GM12878 (cell line): Measurements from ENCODE around the gene SOBP. TPM values are rescaled to one million over a fixed set of nuclear protein-coding genes. Genes with fewer than 3 reads are reported as not detected.

Experiments
- ATAC-seq: fragments of 200-7000 bp; cut with Tn5 transposase; 3 replicates; pipeline ENCODE4 v1.9.1; 2020; ENCODE audit warnings: mild to moderate bottlenecking, moderate library complexity
- BruUV-seq: library from RNA; stranded (reverse); fragments of 400-500 nt; replicated peaks from 2 replicates; lab custom pipeline; 2021; lab: Mats Ljungman, UMichigan
- CTCF ChIA-PET: fragments of 300-600 bp; sonication (Branson Sonifier 250); formaldehyde crosslinking; extraction: SDS; loops from one replicate; lab custom pipeline; 2021; ENCODE audit warnings: inconsistent platforms; lab: Yijun Ruan, JAX
- POLR2A ChIA-PET: fragments of 350-600 bp; formaldehyde crosslinking; extraction: SDS; loops from one replicate; lab custom pipeline; 2021; ENCODE audit warnings: inconsistent platforms; lab: Charles Lee
- RAD21 ChIA-PET: fragments of 300-600 bp; sonication (Branson Sonifier 250); formaldehyde crosslinking; loops from one replicate; lab custom pipeline; 2023; ENCODE audit warnings: antibody characterized with exemption; ENCODE audit not compliant: unreplicated experiment; lab: Charles Lee
- SMC1A ChIA-PET: fragments of 300-600 bp; sonication (Branson Sonifier 250); formaldehyde crosslinking; loops from one replicate; lab custom pipeline; 2023; ENCODE audit not compliant: unreplicated experiment, uncharacterized antibody; lab: Charles Lee
- DNase-seq: peaks from one replicate; pipeline ENCODE4 v3.0.0-alpha.2; 2011; ENCODE audit warnings: low read depth, low spot score
- FAIRE-seq: peaks from 3 replicates; lab custom pipeline; 2011; peaks lifted over from hg19 to GRCh38; lab: Jason Lieb, UNC
- H2AFZ ChIP-seq: 2 replicates; pipeline ENCODE4 v1.6.0; 2011; ENCODE audit warnings: low read depth, low read length, control low read depth; ENCODE audit not compliant: control insufficient read depth
- H3K27ac ChIP-seq: 2 replicates; pipeline ENCODE4 v1.5.1; 2011; ENCODE audit warnings: control low read depth; ENCODE audit not compliant: control insufficient read depth, insufficient read depth
- H3K27me3 ChIP-seq, 2 experiments: replicated peaks in 1 of 2; 2 replicates each; pipeline versions ENCODE4 v1.6.0 to v1.6.1; 2011; ENCODE audit warnings: low read length in 1 of 2; ENCODE audit not compliant: control insufficient read depth in 2 of 2, insufficient read depth in 2 of 2
- H3K36me3 ChIP-seq, 2 experiments: 2 replicates each; pipeline ENCODE4 v1.5.1; 2011; ENCODE audit warnings: low read length in 1 of 2; ENCODE audit not compliant: control insufficient read depth in 2 of 2, insufficient read depth in 2 of 2
- H3K4me1 ChIP-seq: 2 replicates; pipeline ENCODE4 v1.6.1; 2011; ENCODE audit warnings: mild to moderate bottlenecking, low read length, moderate library complexity, mixed read lengths; ENCODE audit not compliant: control insufficient read depth, insufficient read depth
- H3K4me2 ChIP-seq: 2 replicates; pipeline ENCODE4 v1.6.0; 2011; ENCODE audit warnings: control low read depth; ENCODE audit not compliant: control insufficient read depth, insufficient read depth
- H3K4me3 ChIP-seq: fragments of 200-600 bp; sonication (generic); 2 replicates; pipeline ENCODE4 v1.5.1; 2016
- H3K79me2 ChIP-seq: 2 replicates; pipeline ENCODE4 v1.6.0; 2011; ENCODE audit warnings: low read length; ENCODE audit not compliant: control insufficient read depth, insufficient read depth
- H3K9ac ChIP-seq: 2 replicates; pipeline ENCODE4 v1.8.0; 2011; ENCODE audit warnings: low read length, control low read depth, mixed read lengths; ENCODE audit not compliant: control insufficient read depth, insufficient read depth
- H3K9me3 ChIP-seq: replicated peaks from 3 replicates; pipeline ENCODE4 v1.5.1; 2011; ENCODE audit warnings: mild to moderate bottlenecking, low read length; ENCODE audit not compliant: control insufficient read depth, insufficient read depth
- H4K20me1 ChIP-seq: 2 replicates; pipeline ENCODE4 v1.6.0; 2011; ENCODE audit not compliant: control insufficient read depth, insufficient read depth
- BMI1 ChIP-seq: fragments of 450-650 bp; IDR thresholded peaks from 2 replicates; pipeline ENCODE4 v1.6.1; 2016; ENCODE audit warnings: mild to moderate bottlenecking, moderate library complexity, borderline replicate concordance
- CHD1 ChIP-seq: IDR thresholded peaks from 2 replicates; pipeline ENCODE4 v1.6.1; 2012; ENCODE audit warnings: low read depth, low read length, improper control_type of control experiment
- CREB1 ChIP-seq: IDR thresholded peaks from 2 replicates; pipeline ENCODE4 v1.6.1; 2012; ENCODE audit warnings: low read depth, mild to moderate bottlenecking, inconsistent platforms
- E4F1 ChIP-seq: fragments of 450-650 bp; IDR thresholded peaks from 2 replicates; pipeline ENCODE4 v1.6.1; 2018; ENCODE audit warnings: borderline replicate concordance, mild to moderate bottlenecking; ENCODE audit not compliant: partially characterized antibody
- JUNB ChIP-seq: IDR thresholded peaks from 2 replicates; pipeline ENCODE4 v1.6.1; 2016; ENCODE audit warnings: antibody characterized with exemption, mild to moderate bottlenecking
- NR2C1 ChIP-seq: fragments of 450-650 bp; IDR thresholded peaks from 2 replicates; pipeline ENCODE4 v1.6.1; 2017; ENCODE audit warnings: antibody characterized with exemption, mild to moderate bottlenecking, moderate library complexity
- NR2F1 ChIP-seq: fragments of 450-650 bp; conservative IDR thresholded peaks from 2 replicates; pipeline ENCODE4 v1.6.1; 2017; ENCODE audit warnings: mild to moderate bottlenecking
- POLR2A ChIP-seq: IDR thresholded peaks from 2 replicates; pipeline ENCODE4 v1.6.1; 2011; ENCODE audit warnings: low read depth, mild to moderate bottlenecking, low read length
- RUNX3 ChIP-seq: IDR thresholded peaks from 2 replicates; pipeline ENCODE4 v1.6.1; 2012; ENCODE audit warnings: low read length, inconsistent platforms
- SMAD5 ChIP-seq: IDR thresholded peaks from 2 replicates; pipeline ENCODE4 v1.6.1; 2016; ENCODE audit warnings: antibody characterized with exemption, low read depth
- SUPT20H ChIP-seq: IDR thresholded peaks from 2 replicates; pipeline ENCODE4 v1.6.1; 2011; ENCODE audit warnings: low read depth, mild to moderate bottlenecking, low read length, moderate library complexity, borderline replicate concordance; ENCODE audit not compliant: control insufficient read depth
- ZNF622 ChIP-seq: fragments of 450-650 bp; IDR thresholded peaks from 2 replicates; pipeline ENCODE4 v1.6.1; 2017; ENCODE audit warnings: mild to moderate bottlenecking, inconsistent platforms
- ZSCAN29 ChIP-seq: fragments of 450-650 bp; IDR thresholded peaks from 2 replicates; pipeline ENCODE4 v1.6.1; 2017; ENCODE audit warnings: mild to moderate bottlenecking, moderate library complexity
- WGBS: methylation state at CpG from one replicate; pipeline ENCODE4 v1.1.6; 2016; ENCODE audit warnings: low lambda C conversion rate; ENCODE audit not compliant: insufficient replicate concordance, insufficient coverage; ENCODE audit errors: missing lambda C conversion rate; 5-methylcytosine and 5-hydroxymethylcytosine counted together
- in situ Hi-C: fragments of 300-500 bp; cut with MboI; formaldehyde crosslinking; loops from 9 replicates; pipeline ENCODE4 v1.14.3; 2018; ENCODE audit warnings: mixed read lengths
- intact Hi-C: fragments of 100-400 bp; cut with micrococcal nuclease; formaldehyde crosslinking; loops from one replicate; pipeline ENCODE4 v1.14.2; 2022; ENCODE audit not compliant: unreplicated experiment
- polyA plus RNA-seq, 11 experiments: library from polyadenylated mRNA; depleted of rRNA in 4 of 11; unstranded in 6 of 11; stranded (reverse) in 5 of 11; fragments of >200 nt; fragmentation: Nextera tagmentation in 4 of 11; fragmentation: Illumina TruSeq in 1 of 11; extraction: Ambion mirVana in 4 of 11; extraction: Trizol in 1 of 11; gene quantifications; 1 replicate in 1 of 11; 2 replicates in 10 of 11; pipeline versions ENCODE4 v1.2.1 to v1.2.3, GENCODE V29; 2011 to 2016; ENCODE audit warnings: inconsistent platforms in 2 of 11, missing spikeins in 2 of 11, low read depth in 1 of 11
- total RNA-seq, 4 experiments: library from RNA; depleted of rRNA in 3 of 4; stranded (reverse); fragments of >200 nt in 3 of 4; fragmentation: Illumina TruSeq in 1 of 4; extraction: Trizol in 1 of 4; gene quantifications; 2 replicates each; pipeline versions ENCODE4 v1.2.1 to v1.2.3, GENCODE V29; 2013 to 2021
- TF ChIP-seq, protein P1 (sequence below): fragments of 450-650 bp; IDR thresholded peaks from 2 replicates; pipeline ENCODE4 v1.6.1; 2016; ENCODE audit warnings: mild to moderate bottlenecking
- TF ChIP-seq, protein P2 (sequence below): IDR thresholded peaks from 2 replicates; pipeline ENCODE4 v1.6.1; 2012; ENCODE audit warnings: low read depth, low read length, improper control_type of control experiment
- TF ChIP-seq, protein P3 (sequence below): IDR thresholded peaks from 2 replicates; pipeline ENCODE4 v1.6.1; 2011; ENCODE audit warnings: borderline replicate concordance, low read depth, mild to moderate bottlenecking, moderate library complexity, low read length; ENCODE audit not compliant: insufficient read depth, poor library complexity, severe bottlenecking
- TF ChIP-seq, protein P4 (sequence below): fragments of 450-650 bp; IDR thresholded peaks from 2 replicates; pipeline ENCODE4 v1.6.1; 2017; ENCODE audit warnings: mild to moderate bottlenecking

The SOBP gene
- total and polyA plus RNA-seq, 10 of the 15 experiments (the other 5 are each of a cell fraction or from before 2014, with no cell fraction given): 0.49 to 1.9 (median 0.78) TPM

GRCh38 chr6:107682721-107683120 is 192.8 kb downstream of the SOBP start:
- BruUV-seq: no TSS peak
- H4K20me1 ChIP-seq: no peaks in the 10 kb centered on the region
- in situ Hi-C loops: loop anchor here (10.0 kb wide), 1 partner anchor 362 kb away; no protein-coding TSS in a partner anchor
- no peak overlapping the region for H3K9ac ChIP-seq
- ATAC-seq (no peak), DNase-seq (no peak), FAIRE-seq (no peak)
- H3K4me1 ChIP-seq: no peaks in the 10 kb centered on the region
- ChIA-PET CTCF (no interaction called here), RAD21 (no interaction called here), SMC1A (interaction anchor here (0.7 kb wide), 1 partner anchor 365 kb away, joined by 3 read pairs; no protein-coding TSS in a partner anchor), POLR2A (no interaction called here)
- no peaks in the 10 kb centered on the region for H3K79me2 ChIP-seq
- intact Hi-C loops: no loop called here
- 90% methylated on average over 3 of the region's 3 CpGs for WGBS
- H3K27ac ChIP-seq: no peak overlapping the region
- no peaks in the 10 kb centered on the region for H3K27me3 ChIP-seq
- TF ChIP-seq E4F1: no peak
- TF ChIP-seq BMI1: no peak
- no peak for TF ChIP-seq POLR2A
- TF ChIP-seq NR2F1: no peak
- TF ChIP-seq JUNB: no peak
- no peak for TF ChIP-seq SUPT20H
- no peak for TF ChIP-seq CREB1
- TF ChIP-seq, protein P1, sequence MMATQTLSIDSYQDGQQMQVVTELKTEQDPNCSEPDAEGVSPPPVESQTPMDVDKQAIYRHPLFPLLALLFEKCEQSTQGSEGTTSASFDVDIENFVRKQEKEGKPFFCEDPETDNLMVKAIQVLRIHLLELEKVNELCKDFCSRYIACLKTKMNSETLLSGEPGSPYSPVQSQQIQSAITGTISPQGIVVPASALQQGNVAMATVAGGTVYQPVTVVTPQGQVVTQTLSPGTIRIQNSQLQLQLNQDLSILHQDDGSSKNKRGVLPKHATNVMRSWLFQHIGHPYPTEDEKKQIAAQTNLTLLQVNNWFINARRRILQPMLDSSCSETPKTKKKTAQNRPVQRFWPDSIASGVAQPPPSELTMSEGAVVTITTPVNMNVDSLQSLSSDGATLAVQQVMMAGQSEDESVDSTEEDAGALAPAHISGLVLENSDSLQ: no peak
- TF ChIP-seq, protein P2, sequence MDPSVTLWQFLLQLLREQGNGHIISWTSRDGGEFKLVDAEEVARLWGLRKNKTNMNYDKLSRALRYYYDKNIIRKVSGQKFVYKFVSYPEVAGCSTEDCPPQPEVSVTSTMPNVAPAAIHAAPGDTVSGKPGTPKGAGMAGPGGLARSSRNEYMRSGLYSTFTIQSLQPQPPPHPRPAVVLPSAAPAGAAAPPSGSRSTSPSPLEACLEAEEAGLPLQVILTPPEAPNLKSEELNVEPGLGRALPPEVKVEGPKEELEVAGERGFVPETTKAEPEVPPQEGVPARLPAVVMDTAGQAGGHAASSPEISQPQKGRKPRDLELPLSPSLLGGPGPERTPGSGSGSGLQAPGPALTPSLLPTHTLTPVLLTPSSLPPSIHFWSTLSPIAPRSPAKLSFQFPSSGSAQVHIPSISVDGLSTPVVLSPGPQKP: no peak
- TF ChIP-seq ZNF622: no peak
- no peak for TF ChIP-seq CHD1
- TF ChIP-seq, protein P3, sequence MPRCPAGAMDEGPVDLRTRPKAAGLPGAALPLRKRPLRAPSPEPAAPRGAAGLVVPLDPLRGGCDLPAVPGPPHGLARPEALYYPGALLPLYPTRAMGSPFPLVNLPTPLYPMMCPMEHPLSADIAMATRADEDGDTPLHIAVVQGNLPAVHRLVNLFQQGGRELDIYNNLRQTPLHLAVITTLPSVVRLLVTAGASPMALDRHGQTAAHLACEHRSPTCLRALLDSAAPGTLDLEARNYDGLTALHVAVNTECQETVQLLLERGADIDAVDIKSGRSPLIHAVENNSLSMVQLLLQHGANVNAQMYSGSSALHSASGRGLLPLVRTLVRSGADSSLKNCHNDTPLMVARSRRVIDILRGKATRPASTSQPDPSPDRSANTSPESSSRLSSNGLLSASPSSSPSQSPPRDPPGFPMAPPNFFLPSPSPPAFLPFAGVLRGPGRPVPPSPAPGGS: no peak
- no peak for TF ChIP-seq ZSCAN29
- TF ChIP-seq SMAD5: no peak
- TF ChIP-seq RUNX3: no peak
- TF ChIP-seq NR2C1: no peak
- TF ChIP-seq, protein P4, sequence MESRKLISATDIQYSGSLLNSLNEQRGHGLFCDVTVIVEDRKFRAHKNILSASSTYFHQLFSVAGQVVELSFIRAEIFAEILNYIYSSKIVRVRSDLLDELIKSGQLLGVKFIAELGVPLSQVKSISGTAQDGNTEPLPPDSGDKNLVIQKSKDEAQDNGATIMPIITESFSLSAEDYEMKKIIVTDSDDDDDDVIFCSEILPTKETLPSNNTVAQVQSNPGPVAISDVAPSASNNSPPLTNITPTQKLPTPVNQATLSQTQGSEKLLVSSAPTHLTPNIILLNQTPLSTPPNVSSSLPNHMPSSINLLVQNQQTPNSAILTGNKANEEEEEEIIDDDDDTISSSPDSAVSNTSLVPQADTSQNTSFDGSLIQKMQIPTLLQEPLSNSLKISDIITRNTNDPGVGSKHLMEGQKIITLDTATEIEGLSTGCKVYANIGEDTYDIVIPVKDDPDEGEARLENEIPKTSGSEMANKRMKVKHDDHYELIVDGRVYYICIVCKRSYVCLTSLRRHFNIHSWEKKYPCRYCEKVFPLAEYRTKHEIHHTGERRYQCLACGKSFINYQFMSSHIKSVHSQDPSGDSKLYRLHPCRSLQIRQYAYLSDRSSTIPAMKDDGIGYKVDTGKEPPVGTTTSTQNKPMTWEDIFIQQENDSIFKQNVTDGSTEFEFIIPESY: no peak
- H3K4me3 ChIP-seq: no peak overlapping the region
- no peaks in the 10 kb centered on the region for H3K36me3 ChIP-seq
- no peaks in the 10 kb centered on the region; the same call in 2 of the 3 replicates for H3K9me3 ChIP-seq
- H3K4me2 ChIP-seq: no peak overlapping the region
- no peak overlapping the region for H2AFZ ChIP-seq
